ENCODE data around the gene FXYD2. TPM values are rescaled to one million over a fixed set of nuclear protein-coding genes. Genes with fewer than 3 reads are reported as not detected.

FXYD2 gene
- total and polyA plus RNA-seq, 2 of the 13 experiments (the other 11 are each of a cell fraction or from before 2014, with no cell fraction given): 45.9 to 106 TPM

- TF ChIP-seq ZNF382 (CRISPR knock-in tag; IDR thresholded peaks at IDR 0.05; ENCODE audit: borderline replicate concordance) (no peak), DNMT3B (CRISPR knock-in tag; conservative IDR thresholded peaks at IDR 0.05) (no peak), ATAD3A (CRISPR knock-in tag; IDR thresholded peaks at IDR 0.05) (no peak), NR0B2 (CRISPR knock-in tag; IDR thresholded peaks at IDR 0.05) (no peak), ZNF414 (CRISPR knock-in tag; IDR thresholded peaks at IDR 0.05) (no peak), NFE2 (CRISPR knock-in tag; IDR thresholded peaks at IDR 0.05) (no peak), CEBPZ (IDR thresholded peaks at IDR 0.05; ENCODE audit: low read length) (no peak), TMF1 (CRISPR knock-in tag; IDR thresholded peaks at IDR 0.05; ENCODE audit: low read depth) (no peak), GLI4 (CRISPR knock-in tag; IDR thresholded peaks at IDR 0.05; ENCODE audit: borderline replicate concordance) (no peak), PRDM4 (CRISPR knock-in tag; IDR thresholded peaks at IDR 0.05; ENCODE audit: borderline replicate concordance) (no peak), BRF2 (CRISPR knock-in tag; IDR thresholded peaks at IDR 0.05) (no peak), GMEB2 (CRISPR knock-in tag; IDR thresholded peaks at IDR 0.05; ENCODE audit: low read depth) (no peak), GATAD1 (CRISPR knock-in tag; IDR thresholded peaks at IDR 0.05) (no peak), ZIK1 (CRISPR knock-in tag; IDR thresholded peaks at IDR 0.05; ENCODE audit: borderline replicate concordance, low read depth) (no peak), BRCA1 (CRISPR knock-in tag; IDR thresholded peaks at IDR 0.05) (no peak), ZNF484 (CRISPR knock-in tag; IDR thresholded peaks at IDR 0.05; ENCODE audit: borderline replicate concordance, low read depth) (no peak), NFRKB (IDR thresholded peaks at IDR 0.05) (no peak), ZKSCAN1 (IDR thresholded peaks at IDR 0.05; ENCODE audit: low read length) (no peak), MTF1 (CRISPR knock-in tag; IDR thresholded peaks at IDR 0.05) (no peak), CBX5 (CRISPR knock-in tag; IDR thresholded peaks at IDR 0.05; ENCODE audit: borderline replicate concordance) (no peak)
Measured at GRCh38 chr11:117824571-117825537, at the start of gene FXYD2 (continued).

Data from HepG2 (cell line).